Endothelial cell of umbilical vein (primary cell): ENCODE results near the gene POLE. TPM values are rescaled to one million over a fixed set of nuclear protein-coding genes. Genes with fewer than 3 reads are reported as not detected.

Experiments
- BruUV-seq: library from RNA; stranded (reverse); fragments of 400-500 nt; replicated peaks from 2 replicates; lab custom pipeline; 2021; lab: Mats Ljungman, UMichigan
- CTCF ChIA-PET: fragments of 300-600, 350-600 bp; sonication (Branson Sonifier 250); formaldehyde crosslinking; loops from one replicate; lab custom pipeline; 2021; ENCODE audit warnings: antibody characterized with exemption, inconsistent platforms; lab: Charles Lee
- POLR2A ChIA-PET: fragments of 300-600, 350-600 bp; sonication (Branson Sonifier 250); formaldehyde crosslinking; loops from one replicate; lab custom pipeline; 2021; ENCODE audit warnings: antibody characterized with exemption, inconsistent platforms; lab: Charles Lee
- DNase-seq: peaks from one replicate; pipeline ENCODE4 v3.0.0-alpha.2; 2011; ENCODE audit warnings: low read depth, low spot score
- FAIRE-seq: peaks from 2 replicates; lab custom pipeline; 2011; peaks lifted over from hg19 to GRCh38; lab: Jason Lieb, UNC
- H2AFZ ChIP-seq: 2 replicates; pipeline ENCODE4 v1.6.0; 2012; ENCODE audit warnings: low read depth, low read length, control low read depth, inconsistent platforms
- H3K27ac ChIP-seq: 2 replicates; pipeline ENCODE4 v1.5.1; 2011; ENCODE audit warnings: low read depth, mild to moderate bottlenecking, control low read depth, low read length, moderate library complexity; ENCODE audit not compliant: insufficient read depth
- H3K27me3 ChIP-seq, 2 experiments: 2 replicates each; pipeline versions ENCODE4 v1.6.0 to v1.6.1; 2011; ENCODE audit warnings: low read length in 2 of 2, mixed read lengths in 1 of 2; ENCODE audit not compliant: control insufficient read depth in 2 of 2, insufficient read depth in 2 of 2
- H3K36me3 ChIP-seq, 2 experiments: 2 replicates in 1 of 2; 3 replicates in 1 of 2; pipeline ENCODE4 v1.5.1; 2011; ENCODE audit warnings: low read length in 2 of 2, mild to moderate bottlenecking in 1 of 2, moderate library complexity in 1 of 2; ENCODE audit not compliant: control insufficient read depth in 2 of 2, insufficient read depth in 2 of 2; ENCODE audit errors: extremely low read depth in 1 of 2
- H3K4me1 ChIP-seq: 3 replicates; pipeline ENCODE4 v1.5.1; 2011; ENCODE audit warnings: mild to moderate bottlenecking, low read length; ENCODE audit not compliant: control insufficient read depth, insufficient read depth; ENCODE audit errors: extremely low read depth
- H3K4me2 ChIP-seq: 2 replicates; pipeline ENCODE4 v1.6.1; 2011; ENCODE audit warnings: low read length, control low read depth, mixed read lengths; ENCODE audit not compliant: insufficient read depth
- H3K4me3 ChIP-seq, 3 experiments: fragments of 200-600 bp in 1 of 3; sonication (generic), shearing (Covaris generic) in 1 of 3; replicated peaks in 1 of 3; 2 replicates each; pipeline ENCODE4 v1.5.1; 2011 to 2016; ENCODE audit warnings: control low read depth in 3 of 3, low read length in 3 of 3, mild to moderate bottlenecking in 2 of 3, inconsistent platforms in 1 of 3, low read depth in 1 of 3, moderate library complexity in 1 of 3; ENCODE audit not compliant: insufficient read depth in 1 of 3
- H3K79me2 ChIP-seq: 2 replicates; pipeline ENCODE4 v1.6.0; 2012; ENCODE audit warnings: low read length, inconsistent platforms; ENCODE audit not compliant: control insufficient read depth, insufficient read depth
- H3K9ac ChIP-seq: replicated peaks from 2 replicates; pipeline ENCODE3; 2011; ENCODE audit warnings: low read length, control low read depth; ENCODE audit not compliant: insufficient read depth; ENCODE audit errors: extremely low read depth
- H3K9me1 ChIP-seq: replicated peaks from 3 replicates; pipeline ENCODE4 v1.6.0; 2011; ENCODE audit warnings: mild to moderate bottlenecking, low read length; ENCODE audit not compliant: control insufficient read depth, insufficient read depth; ENCODE audit errors: extremely low read depth
- H3K9me3 ChIP-seq: replicated peaks from 2 replicates; pipeline ENCODE4 v1.5.1; 2012; ENCODE audit warnings: low read length, inconsistent platforms; ENCODE audit not compliant: control insufficient read depth, insufficient read depth
- H4K20me1 ChIP-seq: replicated peaks from 2 replicates; pipeline ENCODE3; 2011; ENCODE audit warnings: mild to moderate bottlenecking, low read length; ENCODE audit not compliant: control insufficient read depth, insufficient read depth; ENCODE audit errors: extremely low read depth
- CTCF ChIP-seq, 2 donors: IDR thresholded peaks; 1 replicate in 1 of 2; 2 replicates in 1 of 2; pipeline ENCODE4 v1.5.1; 2011; ENCODE audit warnings: low read length in 2 of 2, mild to moderate bottlenecking in 2 of 2, moderate library complexity in 2 of 2, control low read depth in 1 of 2, inconsistent platforms in 1 of 2, low read depth in 1 of 2; ENCODE audit not compliant: insufficient read depth in 1 of 2; ENCODE audit errors: extremely low read depth in 1 of 2
- EZH2 ChIP-seq: IDR thresholded peaks from 2 replicates; pipeline ENCODE4 v1.6.1; 2012; ENCODE audit warnings: borderline replicate concordance, low read depth, mild to moderate bottlenecking, moderate library complexity, low read length, inconsistent platforms; ENCODE audit not compliant: severe bottlenecking
- FOS ChIP-seq: IDR thresholded peaks from 2 replicates; pipeline ENCODE4 v1.6.1; 2011; ENCODE audit warnings: mild to moderate bottlenecking, low read length, moderate library complexity, borderline replicate concordance; ENCODE audit not compliant: insufficient read depth
- GATA2 ChIP-seq: IDR thresholded peaks from 2 replicates; pipeline ENCODE4 v1.7.0; 2011; ENCODE audit warnings: low read depth, mild to moderate bottlenecking, moderate library complexity, mixed read lengths, low read length; ENCODE audit not compliant: insufficient read length, insufficient read depth
- JUN ChIP-seq: IDR thresholded peaks from 2 replicates; pipeline ENCODE4 v1.6.1; 2011; ENCODE audit warnings: borderline replicate concordance, low read depth; ENCODE audit not compliant: insufficient read length, insufficient read depth
- MAX ChIP-seq: IDR thresholded peaks from 2 replicates; pipeline ENCODE4 v1.6.1; 2011; ENCODE audit not compliant: insufficient read depth, insufficient read length
- MYC ChIP-seq: IDR thresholded peaks from one replicate; pipeline ENCODE4 v1.6.1; 2011; ENCODE audit warnings: mild to moderate bottlenecking, low read depth, low read length
- POLR2A ChIP-seq: IDR thresholded peaks from 2 replicates; pipeline ENCODE4 v1.6.1; 2012; ENCODE audit warnings: low read depth, mild to moderate bottlenecking, control low read depth, low read length
- POLR2AphosphoS5 ChIP-seq: IDR thresholded peaks from 2 replicates; pipeline ENCODE4 v1.6.1; 2012; ENCODE audit warnings: low read depth, mild to moderate bottlenecking, control low read depth, low read length, moderate library complexity; ENCODE audit not compliant: insufficient read depth
- dilution Hi-C: fragments of 300-500 bp; cut with MboI; formaldehyde crosslinking; loops from one replicate; pipeline ENCODE4 v1.15.0; 2019; ENCODE audit warnings: low sequenced_read_pairs; ENCODE audit not compliant: extremely low pct_ligation_motif_present
- intact Hi-C: fragments of 100-400 bp; cut with micrococcal nuclease; formaldehyde crosslinking; loops from one replicate; pipeline ENCODE4 v1.10.0; 2022
- polyA plus RNA-seq, 4 experiments: library from polyadenylated mRNA; depleted of rRNA in 3 of 4; stranded (reverse) in 3 of 4; unstranded in 1 of 4; fragments of >200 nt; gene quantifications; 2 replicates each; pipeline versions ENCODE4 v1.2.1 to v1.2.3, GENCODE V29; 2011 to 2012; ENCODE audit warnings: missing spikeins in 1 of 4
- total RNA-seq: library from RNA; stranded (reverse); gene quantifications from 2 replicates; pipeline ENCODE4 v1.2.3, GENCODE V29; 2021

Gene POLE
- total and polyA plus RNA-seq, 2 donors (not counting 3 experiments of a cell fraction or from before 2014, with no cell fraction given) = 22.9 to 82.7 TPM

DNA sequence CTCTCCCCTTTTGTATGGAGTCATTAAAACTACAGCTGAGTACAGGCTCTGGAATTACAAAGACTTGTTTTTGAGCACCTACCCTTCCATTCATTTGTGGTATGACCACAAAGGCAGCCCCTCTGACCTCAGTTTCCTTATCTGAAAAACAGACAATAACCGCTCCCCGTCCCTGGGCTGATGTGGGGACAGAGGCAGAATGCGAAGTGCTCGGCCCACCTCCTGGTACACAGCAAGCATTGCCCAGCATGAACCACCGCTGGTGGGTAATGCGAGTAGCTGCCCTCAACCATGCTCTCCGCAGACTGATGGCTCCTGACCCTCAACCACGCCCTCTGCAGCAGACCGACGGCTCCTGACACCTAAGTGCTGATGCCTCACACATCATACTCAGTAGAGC lies 46.2 kb downstream of the POLE start:
- Histone ChIP-seq H3K9ac (no peak overlapping the region), H3K4me3 (no peak overlapping the region), H3K36me3 (peaks cover under 1 to 13% of the 10 kb centered on the region in 2 experiments), H3K9me1 (no peaks in the 10 kb centered on the region), H2AFZ (no peak overlapping the region), H3K9me3 (no peaks in the 10 kb centered on the region), H3K27ac (no peak overlapping the region), H3K27me3 (no peaks in the 10 kb centered on the region), H3K79me2 (no peaks in the 10 kb centered on the region), H4K20me1 (no peaks in the 10 kb centered on the region), H3K4me2 (no peak overlapping the region), H3K4me1 (no peaks in the 10 kb centered on the region)
- no peak for FAIRE-seq
- TF ChIP-seq MAX (no peak), POLR2AphosphoS5 (no peak), EZH2 (no peak), MYC (no peak), POLR2A (no peak), FOS (no peak), JUN (no peak), CTCF (IDR thresholded peaks at IDR 0.05; ENCODE audit: extremely low read depth in 1 of 2, insufficient read depth in 1 of 2, low read depth in 1 of 2, low read length in 2 of 2) (no peak), GATA2 (no peak)
- no peak for DNase-seq
- ChIA-PET CTCF (interaction anchor here (1.1 kb wide), 1 partner anchor 227 kb away, joined by 3 read pairs; no protein-coding TSS in a partner anchor), POLR2A (no interaction called here)
- dilution Hi-C loops = no loop called here
- intact Hi-C loops = no loop called here
- BruUV-seq = no TSS peak
